ENCODE results near the gene RALGPS1.

RALGPS1 gene

DNA sequence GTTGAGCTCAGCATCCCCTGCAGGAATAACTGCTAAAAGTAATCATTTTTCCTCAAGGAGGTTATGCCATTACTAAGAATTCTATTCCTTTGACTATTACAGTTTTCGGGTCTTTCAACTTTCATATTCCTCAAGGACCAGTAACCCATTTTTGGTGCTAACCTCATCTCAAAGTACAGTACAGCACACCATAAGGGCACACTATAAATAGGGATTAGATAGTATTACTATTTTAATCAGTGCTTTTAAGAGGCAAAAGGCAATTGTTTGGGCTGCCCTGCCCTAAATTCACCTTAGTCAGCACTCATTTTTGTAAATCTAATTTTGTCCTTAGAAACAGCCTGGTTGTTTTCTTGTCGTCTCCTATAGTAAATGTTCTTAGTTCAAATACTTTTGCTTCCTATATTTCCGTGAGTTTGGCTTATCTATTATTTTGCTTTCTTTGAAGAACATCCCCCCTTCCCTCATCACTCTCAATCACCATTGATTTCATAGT, 336.4 kb downstream of the RALGPS1 start:
- TF ChIP-seq, protein P1, sequence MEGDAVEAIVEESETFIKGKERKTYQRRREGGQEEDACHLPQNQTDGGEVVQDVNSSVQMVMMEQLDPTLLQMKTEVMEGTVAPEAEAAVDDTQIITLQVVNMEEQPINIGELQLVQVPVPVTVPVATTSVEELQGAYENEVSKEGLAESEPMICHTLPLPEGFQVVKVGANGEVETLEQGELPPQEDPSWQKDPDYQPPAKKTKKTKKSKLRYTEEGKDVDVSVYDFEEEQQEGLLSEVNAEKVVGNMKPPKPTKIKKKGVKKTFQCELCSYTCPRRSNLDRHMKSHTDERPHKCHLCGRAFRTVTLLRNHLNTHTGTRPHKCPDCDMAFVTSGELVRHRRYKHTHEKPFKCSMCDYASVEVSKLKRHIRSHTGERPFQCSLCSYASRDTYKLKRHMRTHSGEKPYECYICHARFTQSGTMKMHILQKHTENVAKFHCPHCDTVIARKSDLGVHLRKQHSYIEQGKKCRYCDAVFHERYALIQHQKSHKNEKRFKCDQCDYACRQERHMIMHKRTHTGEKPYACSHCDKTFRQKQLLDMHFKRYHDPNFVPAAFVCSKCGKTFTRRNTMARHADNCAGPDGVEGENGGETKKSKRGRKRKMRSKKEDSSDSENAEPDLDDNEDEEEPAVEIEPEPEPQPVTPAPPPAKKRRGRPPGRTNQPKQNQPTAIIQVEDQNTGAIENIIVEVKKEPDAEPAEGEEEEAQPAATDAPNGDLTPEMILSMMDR (IDR thresholded peaks at IDR 0.05; ENCODE audit: low read depth, low read length): no peak
- no peak for DNase-seq (ENCODE audit: low read depth in 2 of 2)
- no peak overlapping the region for H3K4me3 ChIP-seq (replicated peaks in 1 of 2; ENCODE audit: low read depth in 2 of 2, low read length in 2 of 2)

DNA sequence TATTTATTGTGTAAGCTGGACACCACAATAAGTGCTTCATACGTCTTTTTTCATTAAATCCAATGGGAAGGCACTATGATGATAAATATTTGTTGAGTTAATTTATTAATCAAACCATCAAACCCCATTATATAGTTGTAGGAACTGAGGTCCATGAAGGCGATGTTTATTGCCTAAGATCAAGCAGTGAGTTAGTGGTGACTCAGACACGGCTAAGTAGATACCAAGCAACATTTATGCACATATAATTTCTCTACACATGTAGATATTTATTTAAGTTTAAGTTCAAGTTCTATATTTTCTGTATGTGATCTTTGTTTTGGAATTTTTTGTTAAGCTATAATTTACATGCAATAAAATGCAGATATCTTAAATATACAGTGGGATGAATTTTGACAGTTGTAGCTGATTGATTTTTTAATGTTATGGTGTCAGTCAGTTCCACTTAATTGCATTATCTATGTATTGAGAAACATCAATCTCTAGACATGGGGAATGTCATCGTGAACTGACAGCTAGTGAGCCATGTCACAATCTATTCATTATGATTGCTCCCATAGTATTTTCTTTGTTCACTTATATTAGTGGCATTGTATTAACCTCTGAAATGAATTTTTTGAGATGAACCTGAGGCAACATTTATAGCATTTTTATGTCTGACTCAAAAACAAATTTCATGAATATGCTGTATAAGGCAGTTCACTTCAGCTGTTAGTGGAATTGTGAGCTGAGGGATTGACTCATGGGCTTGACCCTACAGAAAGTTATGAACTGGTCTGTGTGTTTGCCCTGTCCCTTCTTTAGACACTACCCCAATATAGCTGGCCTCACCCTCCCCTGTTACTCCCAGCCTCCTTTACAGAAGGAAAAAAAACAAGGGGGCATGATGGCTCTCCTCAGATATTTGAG, 338.1 kb downstream of the RALGPS1 start:
- TF ChIP-seq, protein P1 (IDR thresholded peaks at IDR 0.05; ENCODE audit: low read depth, low read length): no peak
- no peak overlapping the region for H3K4me3 ChIP-seq (replicated peaks in 1 of 2; ENCODE audit: low read depth in 2 of 2, low read length in 2 of 2)
- peak in 1 of 2 donors; percentile 12 for DNase-seq (ENCODE audit: low read depth in 2 of 2)

DNA sequence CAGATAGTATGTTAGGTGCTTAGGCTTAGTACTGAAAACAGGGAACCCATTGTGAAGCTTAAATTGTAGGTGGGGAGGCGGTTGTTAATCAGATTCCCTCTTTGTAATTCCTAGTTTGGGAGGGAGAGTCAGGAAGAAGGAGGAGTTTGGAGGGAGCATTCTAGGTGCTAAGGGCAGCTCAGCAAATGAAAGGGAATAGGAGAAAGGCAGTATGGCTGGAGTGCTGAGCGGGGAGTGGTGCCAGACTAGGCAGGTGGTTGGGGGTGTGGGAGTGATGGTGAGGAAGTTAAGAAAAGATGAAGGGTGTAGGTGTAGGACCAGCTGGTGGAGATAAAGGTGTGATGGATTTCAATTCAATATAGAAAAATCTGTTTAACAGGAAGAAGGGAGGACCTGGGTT, 338.9 kb downstream of the RALGPS1 start:
- no peak for DNase-seq (ENCODE audit: low read depth in 2 of 2)
- no peak overlapping the region for H3K4me3 ChIP-seq (replicated peaks in 1 of 2; ENCODE audit: low read depth in 2 of 2, low read length in 2 of 2)
- TF ChIP-seq, protein P1 (IDR thresholded peaks at IDR 0.05; ENCODE audit: low read depth, low read length): no peak

DNA sequence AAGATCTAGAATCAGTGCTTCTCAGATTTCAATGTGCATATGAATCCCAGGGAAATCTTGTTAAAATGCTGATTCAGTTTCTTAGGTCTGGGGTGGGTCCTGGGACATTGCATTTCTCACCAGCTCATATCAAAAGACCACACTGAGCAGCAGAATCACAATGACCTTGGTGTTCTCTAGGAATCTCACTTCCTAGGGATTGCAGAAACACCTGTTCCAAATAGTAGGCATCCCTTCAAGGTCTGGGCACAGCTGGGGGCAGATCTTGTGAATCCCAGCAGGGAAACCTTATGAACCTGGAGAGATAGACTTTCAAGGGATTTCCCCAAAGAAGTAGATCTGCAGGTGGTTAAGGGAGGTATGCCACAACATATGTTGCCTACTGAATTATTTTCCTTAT, 341.1 kb downstream of the RALGPS1 start:
- DNase-seq (ENCODE audit: low read depth in 2 of 2): no peak
- TF ChIP-seq, protein P1 (IDR thresholded peaks at IDR 0.05; ENCODE audit: low read depth, low read length): no peak
- H3K4me3 ChIP-seq (replicated peaks in 1 of 2; ENCODE audit: low read depth in 2 of 2, low read length in 2 of 2): no peak overlapping the region

DNA sequence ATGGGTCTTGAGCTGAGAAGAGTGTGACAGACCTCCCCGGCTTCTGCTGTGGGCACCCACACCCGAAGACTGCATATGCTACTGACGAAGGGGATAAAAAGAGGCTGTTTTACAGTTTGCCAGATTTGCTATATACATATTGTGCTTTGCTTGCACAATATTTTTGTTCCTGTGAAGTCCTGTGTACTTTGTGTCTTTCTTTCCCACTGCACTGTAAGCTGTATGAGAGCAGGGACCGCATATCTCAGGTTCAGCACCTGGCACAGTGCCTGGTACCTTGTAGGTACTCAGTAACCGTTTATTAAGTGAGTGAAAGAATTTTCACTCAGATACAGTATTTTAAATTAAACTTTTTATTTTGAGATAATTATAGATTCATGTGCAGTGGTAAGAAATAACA, 341.7 kb downstream of the RALGPS1 start:
- TF ChIP-seq, protein P1 (IDR thresholded peaks at IDR 0.05; ENCODE audit: low read depth, low read length): no peak
- no peak for DNase-seq (ENCODE audit: low read depth in 2 of 2)
- H3K4me3 ChIP-seq (replicated peaks in 1 of 2; ENCODE audit: low read depth in 2 of 2, low read length in 2 of 2): no peak overlapping the region

DNA sequence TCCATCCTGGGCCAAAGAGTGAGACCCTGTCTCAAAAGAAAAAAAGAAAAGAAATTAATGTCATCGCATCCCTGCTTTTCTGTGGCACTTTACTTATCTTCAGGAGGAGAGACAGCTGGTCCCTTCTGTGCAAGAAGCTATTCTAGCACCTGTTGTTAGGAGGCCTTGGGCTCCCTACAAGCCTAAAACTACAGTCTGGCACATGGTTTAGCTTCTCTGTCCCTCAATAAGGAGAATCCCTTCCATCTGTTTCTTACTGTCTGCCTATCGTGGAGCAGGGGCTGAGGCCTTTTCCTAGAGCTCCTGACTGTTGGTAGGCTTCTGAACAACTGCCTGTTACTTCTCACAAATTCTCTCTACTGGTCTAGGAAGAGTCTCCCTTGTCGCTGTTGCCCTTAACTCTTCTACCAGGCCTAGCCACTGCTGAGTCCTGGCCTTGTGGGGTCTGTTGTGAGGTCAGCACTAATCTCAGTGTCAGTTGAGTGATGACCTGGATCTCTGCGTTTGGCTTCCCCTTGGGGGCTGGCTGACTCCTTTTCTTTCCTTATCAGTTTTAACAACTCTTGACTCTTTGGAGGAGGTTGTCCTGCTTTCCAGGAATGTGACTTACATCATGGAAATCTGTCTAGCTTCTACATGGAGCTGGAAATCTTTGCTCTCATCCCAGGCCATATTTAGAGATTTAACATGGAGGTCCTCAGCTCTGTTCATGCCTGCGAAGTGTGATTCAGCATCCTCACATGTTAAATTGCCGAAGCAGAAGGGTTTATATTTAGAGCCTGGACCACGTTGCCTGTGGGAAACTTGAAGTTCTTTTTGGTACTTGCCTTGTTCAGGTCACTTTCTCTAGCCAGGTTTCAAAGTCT, 344.3 kb downstream of the RALGPS1 start:
- H3K4me3 ChIP-seq (replicated peaks in 1 of 2; ENCODE audit: low read depth in 2 of 2, low read length in 2 of 2): no peak overlapping the region
- no peak for DNase-seq (ENCODE audit: low read depth in 2 of 2)
- TF ChIP-seq, protein P1 (IDR thresholded peaks at IDR 0.05; ENCODE audit: low read depth, low read length): no peak
